Liver (tissue), 9 donors: ENCODE results near the gene MBNL2. TPM values are rescaled to one million over a fixed set of nuclear protein-coding genes. Genes with fewer than 3 reads are reported as not detected.

Experiments used
- DNase-seq: peaks from one replicate; pipeline ENCODE4 v3.0.0-alpha.2; 2017; ENCODE audit warnings: low spot score
- H3K27ac ChIP-seq, 2 donors: one replicate each; pipeline ENCODE4 v1.7.0; 2013; ENCODE audit warnings: inconsistent platforms in 2 of 2, low read length in 2 of 2, control low read depth in 1 of 2, low read depth in 1 of 2, mild to moderate bottlenecking in 1 of 2
- H3K27me3 ChIP-seq, 4 donors: one replicate each; pipeline versions ENCODE4 v1.6.1 to v1.7.0; 2013; ENCODE audit warnings: low read length in 3 of 4, inconsistent platforms in 1 of 4, mild to moderate bottlenecking in 1 of 4, moderate library complexity in 1 of 4; ENCODE audit not compliant: control insufficient read depth in 4 of 4, insufficient read depth in 4 of 4
- H3K36me3 ChIP-seq, 4 donors: one replicate each; pipeline versions ENCODE4 v1.6.1 to v1.7.0; 2013; ENCODE audit warnings: low read length in 3 of 4, mild to moderate bottlenecking in 3 of 4, low read depth in 1 of 4, moderate library complexity in 1 of 4; ENCODE audit not compliant: control insufficient read depth in 4 of 4, insufficient read depth in 3 of 4
- H3K4me1 ChIP-seq, 4 donors: one replicate each; pipeline versions ENCODE4 v1.6.1 to v1.7.0; 2013; ENCODE audit warnings: low read length in 3 of 4, mild to moderate bottlenecking in 3 of 4, moderate library complexity in 1 of 4; ENCODE audit not compliant: control insufficient read depth in 4 of 4, insufficient read depth in 4 of 4
- H3K4me3 ChIP-seq, 3 donors: one replicate each; pipeline versions ENCODE4 v1.6.1 to v1.7.0; 2013; ENCODE audit warnings: low read length in 3 of 3, control low read depth in 1 of 3, low read depth in 1 of 3, mild to moderate bottlenecking in 1 of 3
- H3K9ac ChIP-seq, 2 donors: one replicate each; pipeline ENCODE4 v1.7.0; 2013; ENCODE audit warnings: low read length in 2 of 2, mild to moderate bottlenecking in 2 of 2, moderate library complexity in 2 of 2, control low read depth in 1 of 2, low read depth in 1 of 2
- H3K9me3 ChIP-seq, 4 donors: one replicate each; pipeline versions ENCODE4 v1.6.1 to v1.7.0; 2013; ENCODE audit warnings: low read length in 3 of 4; ENCODE audit not compliant: control insufficient read depth in 4 of 4
- ATF3 ChIP-seq: IDR thresholded peaks from 2 replicates; pipeline ENCODE4 v1.6.1; 2016; ENCODE audit warnings: antibody characterized with exemption
- CTCF ChIP-seq: fragments of 150-350 bp; IDR thresholded peaks from 2 replicates; pipeline ENCODE4 v1.5.1; 2017; ENCODE audit warnings: improper control_type of control experiment, low read depth, low read length; ENCODE audit not compliant: missing input control
- EGR1 ChIP-seq, 2 donors: IDR thresholded peaks; 2 replicates each; pipeline ENCODE4 v1.6.1; 2016 to 2018; ENCODE audit warnings: antibody characterized with exemption in 2 of 2, low read depth in 2 of 2
- FOXA1 ChIP-seq: IDR thresholded peaks from 2 replicates; pipeline ENCODE4 v1.6.1; 2016; ENCODE audit warnings: antibody characterized with exemption
- FOXA2 ChIP-seq: IDR thresholded peaks from 2 replicates; pipeline ENCODE4 v1.6.1; 2016; ENCODE audit warnings: antibody characterized with exemption
- GABPA ChIP-seq, 2 donors: IDR thresholded peaks in 1 of 2; conservative IDR thresholded peaks in 1 of 2; 2 replicates each; pipeline ENCODE4 v1.6.1; 2016; ENCODE audit warnings: antibody characterized with exemption in 2 of 2, mild to moderate bottlenecking in 1 of 2, moderate library complexity in 1 of 2
- HNF4A ChIP-seq, 2 donors: conservative IDR thresholded peaks; 2 replicates each; pipeline ENCODE4 v1.6.1; 2016; ENCODE audit warnings: antibody characterized with exemption in 2 of 2, mild to moderate bottlenecking in 2 of 2
- HNF4G ChIP-seq: IDR thresholded peaks from 2 replicates; pipeline ENCODE4 v1.6.1; 2016; ENCODE audit warnings: antibody characterized with exemption
- JUND ChIP-seq, 2 donors: IDR thresholded peaks; 2 replicates each; pipeline ENCODE4 v1.6.1; 2016; ENCODE audit warnings: antibody characterized with exemption in 2 of 2
- NR2F2 ChIP-seq: IDR thresholded peaks from 2 replicates; pipeline ENCODE4 v1.6.1; 2016; ENCODE audit warnings: antibody characterized with exemption
- RAD21 ChIP-seq, 2 donors: IDR thresholded peaks; 2 replicates each; pipeline ENCODE4 v1.6.1; 2016; ENCODE audit warnings: antibody characterized with exemption in 2 of 2, mild to moderate bottlenecking in 2 of 2
- REST ChIP-seq: IDR thresholded peaks from 2 replicates; pipeline ENCODE4 v1.6.1; 2016; ENCODE audit warnings: antibody characterized with exemption, mild to moderate bottlenecking
- RXRA ChIP-seq, 2 donors: IDR thresholded peaks; 2 replicates each; pipeline ENCODE4 v1.6.1; 2017 to 2018; ENCODE audit warnings: antibody characterized with exemption in 2 of 2, mild to moderate bottlenecking in 1 of 2
- SP1 ChIP-seq: IDR thresholded peaks from 2 replicates; pipeline ENCODE4 v1.6.1; 2018; ENCODE audit warnings: antibody characterized with exemption, mild to moderate bottlenecking
- TAF1 ChIP-seq: conservative IDR thresholded peaks from 2 replicates; pipeline ENCODE4 v1.6.1; 2016; ENCODE audit warnings: antibody characterized with exemption, mild to moderate bottlenecking
- YY1 ChIP-seq: IDR thresholded peaks from 2 replicates; pipeline ENCODE4 v1.6.1; 2016; ENCODE audit warnings: antibody characterized with exemption, mild to moderate bottlenecking
- WGBS: extraction: QIAGEN DNeasy Blood & Tissue Kit; methylation state at CpG from one replicate; pipeline ENCODE4 v1.1.7; 2013; 5-methylcytosine and 5-hydroxymethylcytosine counted together
- polyA plus RNA-seq, 2 donors: library from polyadenylated mRNA; stranded (reverse) in 1 of 2; unstranded in 1 of 2; fragments of 200-250 nt in 1 of 2; fragments of >200 nt in 1 of 2; fragmentation: Nextera tagmentation in 1 of 2; extraction: Ambion mirVana in 1 of 2; gene quantifications; one replicate each; pipeline versions ENCODE4 v1.2.1 to v1.2.3, GENCODE V29; 2013 to 2015
- total RNA-seq, 2 donors: library from RNA; depleted of rRNA; stranded (reverse); fragments of >200 nt; gene quantifications; one replicate each; pipeline ENCODE4 v1.2.3, GENCODE V29; 2014
- TF ChIP-seq, protein P1 (sequence below): IDR thresholded peaks from 2 replicates; pipeline ENCODE4 v1.6.1; 2016; ENCODE audit warnings: antibody characterized with exemption
- TF ChIP-seq, protein P2 (sequence below): IDR thresholded peaks from 2 replicates; pipeline ENCODE4 v1.6.1; 2016; ENCODE audit warnings: antibody characterized with exemption
- donor health status: healthy.
- donor health status: healthy.
- donor health status: healthy.
- donor health status: healthy.
- donor health status: healthy.

Gene MBNL2
- total and polyA plus RNA-seq, 4 donors: 16.0 to 49.6 (median 36.8) TPM

DNA sequence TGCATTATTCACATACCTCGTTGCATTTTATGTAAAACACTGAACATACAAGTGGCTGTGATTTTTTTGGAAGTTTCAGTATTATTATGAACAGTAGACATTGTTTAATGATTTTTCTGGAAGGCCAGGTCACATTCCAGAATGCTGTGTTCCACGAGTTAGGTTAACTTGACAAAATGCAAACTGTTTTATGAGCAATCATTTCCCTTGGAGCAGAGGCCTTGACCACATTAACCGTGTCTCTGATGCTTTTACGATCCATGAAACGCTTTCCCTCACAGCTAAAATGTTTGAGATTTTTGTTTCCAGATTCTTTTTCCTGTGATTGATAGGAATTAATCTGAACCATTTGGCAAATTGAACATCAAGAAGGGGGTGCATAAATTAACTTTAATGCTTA lies 57.8 kb downstream of the MBNL2 start:
- no peak for DNase-seq
- H3K9ac ChIP-seq: peak overlapping the region in 1 of 2 donors; percentile 45
- H3K4me3 ChIP-seq: no peak overlapping the region
- 33% methylated on average over 5 of the region's 5 CpGs for WGBS
- peaks cover 4 to 75% (median 48%) of the 10 kb centered on the region in 4 donors for H3K4me1 ChIP-seq
- no peaks in the 10 kb centered on the region for H3K27me3 ChIP-seq
- peaks cover 0 to 15% (median 5%) of the 10 kb centered on the region in 4 donors for H3K36me3 ChIP-seq
- H3K27ac ChIP-seq: peak overlapping the region in 1 of 2 donors; percentile 46
- H3K9me3 ChIP-seq: no peaks in the 10 kb centered on the region
- TF ChIP-seq SP1 (peak; percentile 13), RAD21 (IDR thresholded peaks at IDR 0.05) (no peak), EGR1 (IDR thresholded peaks at IDR 0.05; ENCODE audit: low read depth in 2 of 2) (no peak), JUND (IDR thresholded peaks at IDR 0.05) (peak in 1 of 2 donors; percentile 35), FOXA2 (no peak), YY1 (peak; percentile 39), RXRA (IDR thresholded peaks at IDR 0.05) (no peak), FOXA1 (no peak), HNF4G (no peak), NR2F2 (no peak), CTCF (no peak), HNF4A (conservative IDR thresholded peaks at IDR 0.05) (peak in 1 of 2 donors; percentile 18), REST (peak; percentile 30), TAF1 (peak; percentile 54), ATF3 (no peak), GABPA (IDR thresholded peaks at IDR 0.05 in 1 of 2, conservative IDR thresholded peaks at IDR 0.05 in 1 of 2) (no peak)
- TF ChIP-seq, protein P1, sequence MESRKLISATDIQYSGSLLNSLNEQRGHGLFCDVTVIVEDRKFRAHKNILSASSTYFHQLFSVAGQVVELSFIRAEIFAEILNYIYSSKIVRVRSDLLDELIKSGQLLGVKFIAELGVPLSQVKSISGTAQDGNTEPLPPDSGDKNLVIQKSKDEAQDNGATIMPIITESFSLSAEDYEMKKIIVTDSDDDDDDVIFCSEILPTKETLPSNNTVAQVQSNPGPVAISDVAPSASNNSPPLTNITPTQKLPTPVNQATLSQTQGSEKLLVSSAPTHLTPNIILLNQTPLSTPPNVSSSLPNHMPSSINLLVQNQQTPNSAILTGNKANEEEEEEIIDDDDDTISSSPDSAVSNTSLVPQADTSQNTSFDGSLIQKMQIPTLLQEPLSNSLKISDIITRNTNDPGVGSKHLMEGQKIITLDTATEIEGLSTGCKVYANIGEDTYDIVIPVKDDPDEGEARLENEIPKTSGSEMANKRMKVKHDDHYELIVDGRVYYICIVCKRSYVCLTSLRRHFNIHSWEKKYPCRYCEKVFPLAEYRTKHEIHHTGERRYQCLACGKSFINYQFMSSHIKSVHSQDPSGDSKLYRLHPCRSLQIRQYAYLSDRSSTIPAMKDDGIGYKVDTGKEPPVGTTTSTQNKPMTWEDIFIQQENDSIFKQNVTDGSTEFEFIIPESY: no peak
- TF ChIP-seq, protein P2, sequence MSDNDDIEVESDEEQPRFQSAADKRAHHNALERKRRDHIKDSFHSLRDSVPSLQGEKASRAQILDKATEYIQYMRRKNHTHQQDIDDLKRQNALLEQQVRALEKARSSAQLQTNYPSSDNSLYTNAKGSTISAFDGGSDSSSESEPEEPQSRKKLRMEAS: peak; percentile 100
